Left ventricle myocardium inferior (tissue), 1 donor: Measurements from ENCODE around the gene MST1. TPM values are rescaled to one million over a fixed set of nuclear protein-coding genes. Genes with fewer than 3 reads are reported as not detected.
"Not testable (repeated sequence)": the region's sequence is repeated elsewhere in the genome, so short reads cannot be mapped to it uniquely, and the experiment has no call there.

Experiments used
- DNase-seq: peaks from one replicate; pipeline ENCODE4 v3.0.0-alpha.2; 2020
- H3K27ac ChIP-seq: fragments of 200-600 bp; replicated peaks from 2 replicates; pipeline ENCODE4 v1.8.0; 2021
- H3K27me3 ChIP-seq: fragments of 200-600 bp; 2 replicates; pipeline ENCODE4 v1.8.0; 2021; ENCODE audit warnings: low read depth
- H3K36me3 ChIP-seq: fragments of 200-600 bp; 2 replicates; pipeline ENCODE4 v1.8.0; 2021
- H3K4me1 ChIP-seq: fragments of 200-600 bp; 2 replicates; pipeline ENCODE4 v1.8.0; 2021
- H3K4me3 ChIP-seq: fragments of 200-600 bp; 2 replicates; pipeline ENCODE4 v1.8.0; 2021; ENCODE audit warnings: mild to moderate bottlenecking, moderate library complexity
- H3K9me3 ChIP-seq: fragments of 200-600 bp; replicated peaks from 2 replicates; pipeline ENCODE4 v1.8.0; 2021
- intact Hi-C: fragments of 100-400 bp; cut with micrococcal nuclease; formaldehyde crosslinking; loops from one replicate; pipeline ENCODE4 v1.11.0; 2022
- total RNA-seq: library from RNA; stranded (reverse); fragmentation: NEBNext Ultra II Directional; extraction: Animal tissue kit (Norgen Biotek cat#: 25700); gene quantifications from one replicate; pipeline ENCODE4 v1.2.1, GENCODE V29; 2021
- donor health status: DM: no; HTN: yes; CAD: no; lungs with severe emphysema.

The MST1 gene
- total RNA-seq, 1 donor from 2014 or later, result 5.4 TPM

DNA sequence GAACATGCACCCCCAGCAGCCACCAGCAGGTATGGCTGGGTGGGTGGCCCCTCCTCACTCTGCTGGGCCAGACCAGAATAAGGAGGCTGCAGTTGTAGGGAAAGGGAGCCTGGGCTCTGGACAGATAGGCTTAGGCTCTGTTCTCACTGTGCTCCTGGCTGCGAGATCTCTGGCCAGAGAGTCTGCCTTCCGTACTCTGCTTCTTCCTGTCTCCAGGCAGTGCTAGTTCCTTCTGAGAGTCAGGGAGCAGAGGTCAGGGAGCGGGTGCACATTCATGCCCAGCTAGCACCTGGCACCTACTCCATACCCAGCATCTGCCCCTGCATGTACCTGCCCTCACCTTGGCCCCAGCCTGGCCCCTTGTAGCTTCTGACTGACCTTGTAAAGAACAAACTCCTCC, 2.2 kb upstream of the MST1 start:
- intact Hi-C loops, H3K27ac ChIP-seq, H3K4me3 ChIP-seq, H3K36me3 ChIP-seq, DNase-seq, H3K9me3 ChIP-seq: not testable (repeated sequence)
- Histone ChIP-seq H3K4me1 (peaks cover 62% of the 10 kb centered on the region), H3K27me3 (peaks cover 10% of the 10 kb centered on the region)

DNA sequence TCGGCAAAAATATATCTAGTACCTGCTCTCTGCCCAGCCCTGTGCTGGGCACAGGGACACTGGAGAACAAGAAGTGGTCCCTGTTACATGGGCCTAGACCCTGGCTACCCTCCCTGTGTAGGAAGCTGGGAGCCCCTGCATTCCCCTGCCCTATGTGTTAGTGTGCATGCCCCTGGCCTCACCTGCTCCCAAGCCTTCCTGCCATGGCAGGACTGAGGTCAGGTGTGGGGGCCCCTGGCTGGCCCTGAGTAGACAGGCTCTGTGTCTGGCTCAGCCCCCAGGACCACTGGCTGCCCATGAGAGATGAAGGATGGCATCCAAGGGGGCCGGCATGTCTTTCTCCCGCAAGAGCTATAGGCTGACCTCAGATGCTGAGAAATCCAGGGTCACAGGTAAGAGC, 1.6 kb upstream of the MST1 start:
- intact Hi-C loops, H3K27ac ChIP-seq, H3K9me3 ChIP-seq, DNase-seq, H3K36me3 ChIP-seq: not testable (repeated sequence)
- Histone ChIP-seq H3K27me3 (peaks cover 14% of the 10 kb centered on the region), H3K4me3 (peak overlapping the region; percentile 88), H3K4me1 (peaks cover 60% of the 10 kb centered on the region)

- intact Hi-C loops, H3K9me3 ChIP-seq, DNase-seq, H3K36me3 ChIP-seq: not testable (repeated sequence)
- peaks cover 55% of the 10 kb centered on the region for H3K4me1 ChIP-seq
- H3K27ac ChIP-seq, result peak overlapping the region; percentile 84
- peak overlapping the region; percentile 88 for H3K4me3 ChIP-seq
- peaks cover 14% of the 10 kb centered on the region for H3K27me3 ChIP-seq
These were observed 792 bp upstream of the MST1 start for GRCh38 chr3:49689908-49690624.

- intact Hi-C loops, H3K36me3 ChIP-seq, DNase-seq, H3K9me3 ChIP-seq: not testable (repeated sequence)
- H3K27me3 ChIP-seq, result peaks cover 14% of the 10 kb centered on the region
- H3K4me3 ChIP-seq, result peak overlapping the region; percentile 88
- H3K4me1 ChIP-seq, result peaks cover 46% of the 10 kb centered on the region
- peak overlapping the region; percentile 84 for H3K27ac ChIP-seq
These were observed 782 bp downstream of the MST1 start for GRCh38 chr3:49688338-49689045.

DNA sequence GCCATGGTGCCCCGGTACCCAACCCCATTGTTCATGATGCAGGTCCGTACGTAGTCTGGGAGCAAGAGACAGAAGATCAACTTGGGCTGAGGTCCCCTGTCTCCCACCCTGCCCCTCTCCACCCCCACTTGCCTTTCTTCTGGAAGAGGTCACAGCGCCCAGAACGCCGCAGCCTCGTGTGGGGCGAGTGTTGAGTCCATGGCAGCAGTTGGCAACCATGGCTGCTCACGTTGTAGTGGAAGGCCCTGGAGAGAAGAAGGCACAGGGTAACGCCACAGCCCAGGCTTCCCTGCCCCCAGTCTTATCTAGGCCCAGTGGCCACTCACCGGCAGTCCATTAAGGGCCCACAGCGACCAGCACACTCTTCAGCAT, 1.9 kb downstream of the MST1 start:
- H3K27me3 ChIP-seq, result peaks cover 14% of the 10 kb centered on the region
- DNase-seq, intact Hi-C loops, H3K27ac ChIP-seq, H3K9me3 ChIP-seq: not testable (repeated sequence)
- peak overlapping the region; percentile 57 for H3K4me3 ChIP-seq
- peaks cover 15% of the 10 kb centered on the region for H3K36me3 ChIP-seq
- H3K4me1 ChIP-seq, result peaks cover 46% of the 10 kb centered on the region

DNA sequence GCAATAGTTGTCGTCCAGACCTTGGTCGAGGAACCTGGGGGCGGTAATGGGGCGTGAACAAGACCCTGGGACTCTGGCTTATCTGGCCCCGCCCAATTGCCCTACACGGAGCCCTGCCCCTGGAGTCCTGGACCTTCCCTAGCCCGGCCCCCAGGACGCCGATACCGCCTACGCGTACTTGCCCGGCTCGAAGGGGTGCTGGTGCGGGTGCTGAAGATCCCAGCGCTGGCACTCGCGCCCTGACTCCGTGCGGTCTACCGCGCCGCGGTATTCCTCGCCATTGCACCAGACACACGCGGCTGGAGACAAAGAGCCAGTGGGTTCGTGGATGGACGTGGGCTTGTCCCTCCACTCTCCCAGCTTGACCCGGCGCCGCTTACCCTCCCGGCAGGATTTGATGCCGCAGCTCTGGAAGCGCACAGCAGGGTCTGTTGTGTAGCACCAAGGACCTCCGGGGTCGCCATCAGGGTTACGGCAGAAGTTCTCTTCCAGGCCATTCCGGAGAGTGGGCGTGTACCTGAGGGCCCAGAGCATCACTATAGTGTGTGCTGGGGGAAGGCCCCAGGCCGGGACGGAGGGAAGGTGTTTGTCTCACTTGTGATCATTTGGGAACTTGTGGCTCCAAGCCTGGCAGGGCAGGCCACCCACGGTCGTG, 2.4 kb downstream of the MST1 start:
- H3K9me3 ChIP-seq, H3K27ac ChIP-seq, intact Hi-C loops: not testable (repeated sequence)
- peaks cover 14% of the 10 kb centered on the region for H3K27me3 ChIP-seq
- peak; percentile 48 for DNase-seq
- H3K4me1 ChIP-seq, result peaks cover 45% of the 10 kb centered on the region
- H3K36me3 ChIP-seq, result peaks cover 21% of the 10 kb centered on the region
- H3K4me3 ChIP-seq, result peak overlapping the region; percentile 57

DNA sequence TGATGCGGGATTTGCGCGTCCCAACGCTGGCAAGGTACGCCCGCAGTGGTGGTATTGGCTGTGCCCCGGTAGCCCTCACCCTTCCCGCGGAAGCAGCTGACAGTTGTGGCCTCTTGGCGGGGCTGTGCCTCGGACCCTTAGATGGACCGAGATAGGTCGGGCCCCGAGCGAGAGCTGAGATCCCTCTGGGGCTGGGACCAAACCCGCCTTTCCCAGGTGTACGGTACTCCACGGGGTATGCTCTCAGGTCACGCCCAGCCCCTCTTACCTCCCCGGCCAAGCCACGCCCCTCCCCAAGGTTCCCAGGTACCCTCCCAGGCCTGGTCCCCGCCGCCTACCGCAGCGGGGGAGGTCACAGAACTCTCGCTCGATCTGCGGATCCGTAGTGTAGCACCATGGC, 2.9 kb downstream of the MST1 start:
- peaks cover 39% of the 10 kb centered on the region for H3K4me1 ChIP-seq
- peaks cover 14% of the 10 kb centered on the region for H3K27me3 ChIP-seq
- H3K27ac ChIP-seq, DNase-seq, intact Hi-C loops, H3K9me3 ChIP-seq: not testable (repeated sequence)
- peaks cover 26% of the 10 kb centered on the region for H3K36me3 ChIP-seq
- H3K4me3 ChIP-seq, result peak overlapping the region; percentile 57

- DNase-seq, intact Hi-C loops, H3K27ac ChIP-seq, H3K9me3 ChIP-seq: not testable (repeated sequence)
- Histone ChIP-seq H3K4me1 (peaks cover 34% of the 10 kb centered on the region), H3K4me3 (peak overlapping the region; percentile 57), H3K27me3 (peaks cover 14% of the 10 kb centered on the region), H3K36me3 (peaks cover 31% of the 10 kb centered on the region)
These were observed 3.4 kb downstream of the MST1 start for GRCh38 chr3:49685846-49686245.

DNA sequence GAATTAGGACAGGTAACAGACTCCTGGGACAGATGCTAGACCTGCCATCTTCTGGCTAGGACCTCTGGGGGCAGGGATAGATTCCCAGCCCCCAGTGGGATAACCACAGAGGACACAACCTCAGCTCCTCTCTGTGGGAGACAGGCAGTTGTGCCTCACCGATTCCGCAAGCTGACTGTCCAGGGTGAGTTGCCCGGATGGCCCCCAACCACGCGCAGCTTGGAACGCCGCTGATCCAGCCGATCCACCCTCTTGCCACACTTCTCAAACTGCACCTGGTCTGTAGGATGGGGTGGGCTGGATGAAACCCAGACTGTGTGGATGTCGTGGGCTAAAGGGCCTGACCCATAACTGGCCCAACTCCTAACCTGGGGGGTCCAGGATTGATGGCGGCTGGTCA, 4.2 kb downstream of the MST1 start:
- H3K9me3 ChIP-seq, intact Hi-C loops, DNase-seq, H3K27ac ChIP-seq, H3K4me3 ChIP-seq: not testable (repeated sequence)
- H3K4me1 ChIP-seq, result peaks cover 27% of the 10 kb centered on the region
- peaks cover 14% of the 10 kb centered on the region for H3K27me3 ChIP-seq
- peaks cover 39% of the 10 kb centered on the region for H3K36me3 ChIP-seq

DNA sequence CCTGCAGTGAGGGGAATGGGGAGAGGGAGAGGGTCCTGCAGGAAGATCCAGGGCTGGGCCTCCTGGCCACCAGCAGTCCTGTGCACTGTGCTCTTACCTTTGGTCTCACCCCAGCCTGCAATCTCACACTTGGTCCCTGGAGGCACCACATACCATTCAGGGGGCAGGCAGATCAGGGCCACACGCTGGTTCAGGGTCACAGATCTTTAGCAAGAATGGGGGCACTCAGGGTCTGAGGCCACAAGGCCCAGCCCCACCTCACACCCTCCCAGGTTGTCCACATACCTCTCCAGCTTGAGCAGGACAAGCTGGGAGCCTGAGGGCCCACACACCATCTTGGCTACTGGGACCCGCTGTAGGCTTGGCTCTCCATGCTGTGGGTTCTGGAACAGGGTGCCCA, 4.8 kb downstream of the MST1 start:
- intact Hi-C loops, H3K27ac ChIP-seq, H3K4me3 ChIP-seq, DNase-seq, H3K9me3 ChIP-seq: not testable (repeated sequence)
- peaks cover 14% of the 10 kb centered on the region for H3K27me3 ChIP-seq
- peaks cover 20% of the 10 kb centered on the region for H3K4me1 ChIP-seq
- peaks cover 45% of the 10 kb centered on the region for H3K36me3 ChIP-seq
